Hepatocyte (in vitro differentiated cells): ENCODE results near the gene NUAK2.

Experiments used
- CTCF ChIP-seq: fragments of 200-600 bp; sonication (generic); IDR thresholded peaks from 2 replicates; pipeline ENCODE4 v1.5.1; 2016; ENCODE audit warnings: antibody characterized with exemption, mild to moderate bottlenecking; ENCODE audit not compliant: poor library complexity
- EZH2 ChIP-seq: fragments of 200-600 bp; sonication (generic); IDR thresholded peaks from 2 replicates; pipeline ENCODE4 v1.6.1; 2016; ENCODE audit warnings: antibody characterized with exemption, mild to moderate bottlenecking, borderline replicate concordance

GRCh38 chr1:205312866-205313562 lies 8.5 kb downstream of the NUAK2 start:
- TF ChIP-seq CTCF (no peak), EZH2 (no peak)
